Measurements from ENCODE around the gene PPP1R12C. TPM values are rescaled to one million over a fixed set of nuclear protein-coding genes. Genes with fewer than 3 reads are reported as not detected.

Gene PPP1R12C
- total RNA-seq, 1 experiment from 2014 or later: 82.4 TPM

GRCh38 chr19:55095260-55096060, 22.0 kb downstream of the PPP1R12C start:
- DNase-seq (ENCODE audit: low read depth in 1 of 2, low spot score in 2 of 2): no peak
- H3K27me3 ChIP-seq (replicated peaks): no peaks in the 10 kb centered on the region

GRCh38 chr19:55094456-55095259, 22.8 kb downstream of the PPP1R12C start:
- DNase-seq (ENCODE audit: low read depth in 1 of 2, low spot score in 2 of 2): no peak
- Histone ChIP-seq H3K36me3 (peaks cover 42% of the 10 kb centered on the region), H3K4me3 (no peak overlapping the region), H3K27ac (no peak overlapping the region), H3K27me3 (replicated peaks) (no peaks in the 10 kb centered on the region), H3K4me1 (replicated peaks) (no peaks in the 10 kb centered on the region), H3K9me3 (replicated peaks) (no peaks in the 10 kb centered on the region)

More at GRCh38 chr19:55095260-55096060, 22.0 kb downstream of the PPP1R12C start:
- H3K4me3 ChIP-seq: no peak overlapping the region
- no peaks in the 10 kb centered on the region for H3K9me3 ChIP-seq (replicated peaks)
- H3K36me3 ChIP-seq: peaks cover 41% of the 10 kb centered on the region
- no peaks in the 10 kb centered on the region for H3K4me1 ChIP-seq (replicated peaks)
- no peak overlapping the region for H3K27ac ChIP-seq

GRCh38 chr19:55092423-55093318, 24.8 kb downstream of the PPP1R12C start:
- Histone ChIP-seq H3K27ac (no peak overlapping the region), H3K27me3 (replicated peaks) (no peaks in the 10 kb centered on the region), H3K9me3 (replicated peaks) (no peaks in the 10 kb centered on the region), H3K4me1 (replicated peaks) (peaks cover 5% of the 10 kb centered on the region), H3K36me3 (peaks cover 36% of the 10 kb centered on the region), H3K4me3 (no peak overlapping the region)
- no peak for DNase-seq (ENCODE audit: low read depth in 1 of 2, low spot score in 2 of 2)

- no peak for DNase-seq (ENCODE audit: low read depth in 1 of 2, low spot score in 2 of 2)
- no peaks in the 10 kb centered on the region for H3K9me3 ChIP-seq (replicated peaks)
- H3K27me3 ChIP-seq (replicated peaks): no peaks in the 10 kb centered on the region
- H3K36me3 ChIP-seq: peaks cover 36% of the 10 kb centered on the region
- H3K4me3 ChIP-seq: no peak overlapping the region
- H3K27ac ChIP-seq: no peak overlapping the region
- peaks cover 12% of the 10 kb centered on the region for H3K4me1 ChIP-seq (replicated peaks)
Measured at GRCh38 chr19:55091955-55092354, 25.5 kb downstream of the PPP1R12C start.

- no peak overlapping the region for H3K27ac ChIP-seq
- peaks cover 18% of the 10 kb centered on the region for H3K4me1 ChIP-seq (replicated peaks)
- DNase-seq (ENCODE audit: low read depth in 1 of 2, low spot score in 2 of 2): no peak
- no peak overlapping the region for H3K4me3 ChIP-seq
- peaks cover 4% of the 10 kb centered on the region for H3K27me3 ChIP-seq (replicated peaks)
- peaks cover 36% of the 10 kb centered on the region for H3K36me3 ChIP-seq
- H3K9me3 ChIP-seq (replicated peaks): no peaks in the 10 kb centered on the region
Measured at GRCh38 chr19:55091126-55091910, 26.1 kb downstream of the PPP1R12C start.

GRCh38 chr19:55090564-55090963, 26.9 kb downstream of the PPP1R12C start:
- Histone ChIP-seq H3K27ac (no peak overlapping the region), H3K4me1 (replicated peaks) (peaks cover 19% of the 10 kb centered on the region), H3K4me3 (no peak overlapping the region), H3K9me3 (replicated peaks) (no peaks in the 10 kb centered on the region), H3K36me3 (peaks cover 36% of the 10 kb centered on the region), H3K27me3 (replicated peaks) (peaks cover 12% of the 10 kb centered on the region)
- DNase-seq (ENCODE audit: low read depth in 1 of 2, low spot score in 2 of 2): no peak

- Histone ChIP-seq H3K36me3 (peaks cover 26% of the 10 kb centered on the region), H3K27ac (no peak overlapping the region), H3K4me3 (no peak overlapping the region), H3K9me3 (replicated peaks) (no peaks in the 10 kb centered on the region), H3K27me3 (replicated peaks) (peaks cover 15% of the 10 kb centered on the region), H3K4me1 (replicated peaks) (peaks cover 19% of the 10 kb centered on the region)
- no peak for DNase-seq (ENCODE audit: low read depth in 1 of 2, low spot score in 2 of 2)
Measured at GRCh38 chr19:55089342-55089944, 28.0 kb downstream of the PPP1R12C start.

GRCh38 chr19:55088543-55089341, 28.7 kb downstream of the PPP1R12C start:
- peak; percentile 69 to 88 for DNase-seq (ENCODE audit: low read depth in 1 of 2, low spot score in 2 of 2)
- H3K27me3 ChIP-seq (replicated peaks): peaks cover 22% of the 10 kb centered on the region
- H3K4me3 ChIP-seq: no peak overlapping the region
- H3K9me3 ChIP-seq (replicated peaks): no peaks in the 10 kb centered on the region
- peaks cover 19% of the 10 kb centered on the region for H3K4me1 ChIP-seq (replicated peaks)
- peaks cover 25% of the 10 kb centered on the region for H3K36me3 ChIP-seq
- no peak overlapping the region for H3K27ac ChIP-seq

GRCh38 chr19:55088021-55088451, 29.4 kb downstream of the PPP1R12C start:
- Histone ChIP-seq H3K4me3 (no peak overlapping the region), H3K27ac (no peak overlapping the region), H3K9me3 (replicated peaks) (no peaks in the 10 kb centered on the region), H3K27me3 (replicated peaks) (peaks cover 27% of the 10 kb centered on the region), H3K36me3 (peaks cover 25% of the 10 kb centered on the region), H3K4me1 (replicated peaks) (peaks cover 19% of the 10 kb centered on the region)
- DNase-seq (ENCODE audit: low read depth in 1 of 2, low spot score in 2 of 2): no peak

- DNase-seq (ENCODE audit: low read depth in 1 of 2, low spot score in 2 of 2): no peak
- H3K9me3 ChIP-seq (replicated peaks): no peaks in the 10 kb centered on the region
- H3K27me3 ChIP-seq (replicated peaks): peaks cover 29% of the 10 kb centered on the region
- no peak overlapping the region for H3K27ac ChIP-seq
- peaks cover 21% of the 10 kb centered on the region for H3K36me3 ChIP-seq
- peak overlapping the region; percentile 41 for H3K4me3 ChIP-seq
- H3K4me1 ChIP-seq (replicated peaks): peaks cover 19% of the 10 kb centered on the region
Measured at GRCh38 chr19:55087542-55087901, 29.9 kb downstream of the PPP1R12C start.

- H3K27me3 ChIP-seq (replicated peaks): peaks cover 35% of the 10 kb centered on the region
Measured at GRCh38 chr19:55086730-55087541, 30.5 kb downstream of the PPP1R12C start.

More at GRCh38 chr19:55086730-55087541, 30.5 kb downstream of the PPP1R12C start:
- Histone ChIP-seq H3K4me1 (replicated peaks) (peaks cover 25% of the 10 kb centered on the region), H3K9me3 (replicated peaks) (peaks cover 3% of the 10 kb centered on the region), H3K4me3 (peak overlapping the region; percentile 41), H3K27ac (no peak overlapping the region), H3K36me3 (peaks cover 15% of the 10 kb centered on the region)
- DNase-seq (ENCODE audit: low read depth in 1 of 2, low spot score in 2 of 2): peak; percentile 92 to 97
